HG03280 (cell line): ENCODE measurements around the gene KNDC1.

Experiments used
- ATAC-seq: cut with Tn5 transposase; IDR thresholded peaks from one replicate; pipeline ENCODE4 v1.9.1; 2021; ENCODE audit warnings: mild to moderate bottlenecking, moderate library complexity; ENCODE audit not compliant: unreplicated experiment

KNDC1 gene

DNA sequence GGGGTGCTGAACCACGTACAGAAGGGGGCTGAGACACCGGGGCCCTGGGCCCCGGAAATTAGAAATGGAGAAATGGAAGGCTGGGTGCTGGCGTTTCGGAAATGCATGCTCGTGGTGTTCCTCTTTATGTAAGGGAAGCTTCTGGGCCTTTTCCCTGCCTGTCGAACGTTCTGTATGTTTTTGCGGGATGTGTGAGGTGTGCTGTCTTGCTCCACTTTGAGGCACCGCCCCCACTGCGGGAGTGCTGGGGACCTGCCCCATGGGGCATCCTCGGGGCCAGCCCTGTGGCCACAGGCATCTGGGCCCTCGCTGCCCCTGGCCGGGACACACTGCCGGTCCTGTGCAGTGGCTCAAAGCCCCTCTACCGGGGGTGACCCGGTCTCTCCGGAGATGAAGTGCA is 75.9 kb downstream of the KNDC1 start:
- ATAC-seq, result no peak

DNA sequence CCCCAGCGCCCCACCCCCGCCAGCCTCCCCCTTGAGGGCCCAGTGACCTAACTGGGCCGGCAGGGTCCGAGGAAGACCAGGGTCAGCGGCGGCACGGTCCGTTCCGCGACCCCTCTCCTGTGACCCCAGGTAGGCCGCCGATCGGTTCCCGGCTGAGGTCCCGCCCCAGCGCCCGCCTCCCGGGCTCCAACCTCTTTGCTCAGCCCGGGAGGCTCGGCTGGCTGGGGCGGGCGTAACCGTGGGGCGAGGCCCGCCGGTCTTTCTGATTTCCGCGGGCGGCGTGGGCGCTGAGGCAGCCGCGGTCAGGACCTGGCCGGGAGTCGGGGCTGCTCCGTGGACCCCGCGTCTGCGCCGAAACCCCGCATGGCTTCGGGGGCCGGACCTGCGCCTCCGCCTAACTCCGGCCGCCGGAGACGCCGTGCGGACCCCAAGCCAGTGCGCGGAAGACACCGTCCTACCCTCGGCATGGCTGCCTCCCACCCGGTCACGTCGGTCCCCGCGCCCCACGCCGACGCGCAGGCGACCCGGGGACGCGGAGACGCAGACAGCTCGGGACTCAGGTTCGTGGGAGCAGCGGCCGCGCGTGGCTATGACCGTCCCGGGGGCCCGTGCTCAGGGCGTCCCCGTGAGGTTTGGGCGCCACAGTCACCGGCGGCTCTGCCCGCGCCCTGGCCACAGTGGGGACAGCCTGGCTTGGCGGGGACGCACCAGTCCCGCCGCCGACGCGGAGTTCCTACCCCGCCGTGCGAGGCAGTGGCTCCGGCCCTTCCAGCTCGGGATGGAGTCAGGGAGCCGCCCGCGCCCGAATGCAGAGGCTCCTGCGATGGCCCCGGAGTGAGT is 76.6 kb downstream of the KNDC1 start:
- no peak for ATAC-seq

DNA sequence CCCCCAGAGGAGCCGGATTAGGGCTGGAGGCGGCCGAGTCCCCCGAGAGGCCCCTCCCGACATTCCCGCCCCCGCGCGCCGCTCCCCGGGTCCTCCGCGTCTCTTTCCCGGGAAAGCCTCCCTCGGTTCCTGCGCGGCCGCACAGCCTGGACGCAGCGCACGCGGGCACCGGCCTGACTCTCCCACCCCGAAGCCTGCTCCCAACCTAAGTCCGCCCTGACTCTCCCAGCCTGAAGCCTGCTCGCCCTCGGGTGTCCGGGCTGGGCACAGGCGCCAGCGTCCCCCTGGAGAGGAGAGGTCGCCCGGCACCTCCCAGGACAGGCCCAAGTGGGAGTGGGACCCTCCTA is 77.2 kb downstream of the KNDC1 start:
- ATAC-seq, result no peak

DNA sequence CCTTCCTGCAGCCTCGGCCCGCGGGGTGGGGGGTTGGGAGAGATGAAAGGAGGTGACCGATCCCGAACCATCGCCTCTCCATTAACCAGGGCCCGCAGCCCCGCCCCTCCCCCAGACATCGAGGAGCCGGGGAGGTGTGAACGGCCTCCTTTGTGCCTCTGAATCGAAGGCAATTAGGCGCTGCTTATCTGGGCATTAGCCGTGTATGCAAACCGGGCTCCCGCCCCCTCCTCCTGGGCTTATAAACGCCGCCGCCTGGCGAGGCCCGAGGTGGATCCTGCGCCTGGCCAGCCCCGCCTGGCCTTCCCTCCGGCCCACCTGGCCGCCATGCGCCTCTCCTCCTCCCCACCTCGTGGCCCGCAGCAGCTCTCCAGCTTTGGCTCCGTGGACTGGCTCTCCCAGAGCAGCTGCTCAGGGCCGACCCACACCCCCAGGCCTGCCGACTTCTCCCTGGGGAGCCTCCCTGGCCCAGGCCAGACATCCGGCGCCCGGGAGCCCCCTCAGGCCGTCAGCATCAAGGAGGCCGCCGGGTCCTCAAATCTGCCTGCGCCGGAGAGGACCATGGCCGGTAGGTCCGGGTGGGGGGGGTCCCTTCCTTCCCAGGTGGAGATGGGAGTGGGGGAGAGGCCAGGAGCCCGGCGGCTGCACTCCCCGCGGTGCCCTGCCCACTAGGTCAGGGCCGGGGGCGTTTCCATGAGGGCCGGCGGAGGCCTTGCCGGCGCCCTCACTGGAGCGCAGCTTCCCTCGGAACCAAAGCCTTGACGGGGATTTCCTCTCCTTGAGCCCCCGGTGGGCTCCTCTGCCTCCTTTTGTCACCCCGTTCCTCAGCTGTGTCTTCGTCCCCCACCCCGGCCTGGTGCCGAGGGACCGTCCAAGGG is 77.8 kb downstream of the KNDC1 start, which contains the start of gene VENTX:
Gene VENTX, plus strand, starts transcription at position 268 of the 878 bp plus-strand sequence. Its CDS starts 60 bp downstream, at position 328.
- no peak for ATAC-seq

DNA sequence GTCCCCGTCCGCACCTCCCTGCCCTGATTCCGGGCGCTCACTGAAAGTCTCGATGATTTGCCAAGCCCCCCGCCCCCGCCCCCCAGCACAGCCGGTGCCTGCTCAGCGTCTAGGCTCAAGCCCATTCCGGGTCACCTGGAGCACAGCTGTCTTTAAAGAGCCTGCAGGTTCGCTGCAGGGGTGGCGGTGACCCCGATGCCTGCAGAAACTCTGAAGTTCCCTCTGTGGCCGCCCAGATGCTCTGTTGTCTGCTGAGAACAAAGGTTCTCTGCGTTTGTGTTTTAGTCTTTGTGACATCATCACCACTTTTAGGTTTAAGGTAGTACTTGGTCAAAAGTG is 78.4 kb downstream of the KNDC1 start:
- no peak for ATAC-seq

DNA sequence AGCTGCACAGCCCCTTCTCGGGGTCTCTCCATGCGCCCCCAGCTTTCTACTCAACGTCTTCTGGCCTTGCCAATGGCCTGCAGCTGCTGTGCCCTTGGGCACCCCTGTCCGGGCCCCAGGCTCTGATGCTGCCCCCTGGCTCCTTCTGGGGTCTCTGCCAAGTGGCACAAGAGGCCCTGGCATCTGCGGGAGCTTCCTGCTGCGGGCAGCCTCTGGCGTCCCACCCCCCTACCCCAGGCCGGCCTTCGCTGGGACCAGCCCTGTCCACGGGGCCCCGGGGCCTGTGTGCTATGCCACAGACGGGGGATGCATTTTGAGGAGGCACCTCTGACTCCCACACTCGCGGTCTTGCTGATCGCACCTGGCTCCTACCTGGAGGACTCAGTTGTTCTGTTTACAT is 80.0 kb downstream of the KNDC1 start:
- no peak for ATAC-seq

DNA sequence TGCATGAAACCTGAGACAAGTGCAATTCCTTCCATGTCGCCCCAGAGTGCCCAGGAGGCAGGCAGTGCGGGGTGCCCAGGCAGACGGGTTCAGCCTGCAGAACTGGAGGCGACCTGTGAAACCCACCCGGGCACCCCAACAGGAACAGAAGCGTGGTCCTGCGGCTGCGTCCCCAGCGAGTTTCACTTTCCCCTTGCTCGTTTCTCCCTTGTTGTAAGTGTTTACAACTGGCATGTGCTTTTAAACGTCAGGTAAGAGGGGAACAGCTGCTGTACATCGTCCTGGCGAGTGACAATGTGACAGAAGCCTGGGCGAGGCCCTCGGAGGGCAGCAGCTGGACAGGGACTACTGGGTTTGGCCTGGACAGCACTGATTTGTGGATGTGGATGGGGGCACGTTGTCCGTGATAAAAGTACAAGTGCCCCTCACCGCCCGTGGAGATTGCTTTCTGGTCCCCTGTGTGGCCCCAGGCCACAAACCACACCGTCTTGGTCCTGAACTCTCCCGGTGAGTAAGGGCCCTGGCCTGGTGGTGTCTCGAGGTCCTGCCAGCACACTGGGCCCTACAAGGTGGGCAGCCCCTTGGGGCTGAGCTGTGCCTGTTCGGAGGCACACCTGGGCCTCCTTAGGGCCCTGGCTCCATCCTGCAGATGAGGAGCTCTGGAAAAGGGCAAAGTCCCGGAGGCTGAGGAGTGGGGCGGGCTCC is 81.6 kb downstream of the KNDC1 start:
- no peak for ATAC-seq

DNA sequence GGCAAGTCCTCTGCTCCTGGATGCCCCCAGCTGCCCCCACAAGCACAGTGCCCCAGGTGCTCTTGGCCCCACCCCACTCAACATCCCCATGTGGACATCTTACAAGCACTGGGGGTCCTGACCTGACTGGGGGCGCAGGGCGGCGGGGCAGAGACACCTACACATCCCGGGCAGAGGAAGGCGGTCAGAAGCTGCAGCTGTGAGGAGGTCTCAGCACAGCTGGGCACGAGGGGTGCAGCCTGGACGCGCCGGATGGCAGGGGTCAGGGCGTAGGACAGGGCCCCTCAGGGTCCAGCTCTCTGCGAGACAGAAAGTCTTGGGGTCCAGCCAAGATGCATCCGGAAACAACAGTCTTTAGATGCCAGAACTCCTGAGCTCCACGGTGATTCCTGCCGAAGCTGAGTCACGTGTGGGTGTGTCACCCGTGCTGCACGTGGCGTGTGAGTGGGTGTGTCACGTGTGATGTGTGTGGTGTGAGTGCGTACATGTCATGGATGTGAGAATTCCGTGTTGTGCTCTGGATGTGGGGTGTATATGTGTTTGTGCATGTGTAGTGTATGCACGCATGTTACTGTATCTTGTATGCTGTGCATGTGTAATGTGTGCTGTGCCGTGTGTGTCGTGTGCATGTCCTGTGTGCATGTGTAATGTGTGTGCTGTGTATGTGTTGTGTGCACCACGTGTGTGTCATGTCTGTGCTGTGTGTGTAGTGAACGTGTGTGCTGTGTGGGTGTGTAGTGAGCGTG is 82.8 kb downstream of the KNDC1 start:
- ATAC-seq, result no peak

DNA sequence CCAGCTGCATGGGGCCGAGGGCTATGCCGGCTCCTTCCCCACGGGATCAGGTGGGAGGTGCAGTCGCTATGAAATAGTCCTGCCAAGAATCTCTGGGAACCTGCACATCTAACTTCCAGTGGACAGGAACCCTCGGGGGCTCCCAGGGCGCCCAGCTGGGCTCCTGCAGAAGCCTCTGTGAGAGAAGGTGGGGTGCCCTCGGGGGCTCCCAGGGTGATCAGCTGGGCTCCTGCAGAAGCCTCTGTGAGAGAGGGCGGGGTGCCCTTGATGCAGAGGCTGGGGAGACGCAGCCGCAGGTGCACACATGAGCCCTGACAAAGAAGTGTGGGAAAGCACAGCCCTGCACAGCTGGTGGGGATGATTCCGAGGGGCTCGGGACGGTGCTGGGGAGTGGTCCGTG is 83.6 kb downstream of the KNDC1 start:
- no peak for ATAC-seq

DNA sequence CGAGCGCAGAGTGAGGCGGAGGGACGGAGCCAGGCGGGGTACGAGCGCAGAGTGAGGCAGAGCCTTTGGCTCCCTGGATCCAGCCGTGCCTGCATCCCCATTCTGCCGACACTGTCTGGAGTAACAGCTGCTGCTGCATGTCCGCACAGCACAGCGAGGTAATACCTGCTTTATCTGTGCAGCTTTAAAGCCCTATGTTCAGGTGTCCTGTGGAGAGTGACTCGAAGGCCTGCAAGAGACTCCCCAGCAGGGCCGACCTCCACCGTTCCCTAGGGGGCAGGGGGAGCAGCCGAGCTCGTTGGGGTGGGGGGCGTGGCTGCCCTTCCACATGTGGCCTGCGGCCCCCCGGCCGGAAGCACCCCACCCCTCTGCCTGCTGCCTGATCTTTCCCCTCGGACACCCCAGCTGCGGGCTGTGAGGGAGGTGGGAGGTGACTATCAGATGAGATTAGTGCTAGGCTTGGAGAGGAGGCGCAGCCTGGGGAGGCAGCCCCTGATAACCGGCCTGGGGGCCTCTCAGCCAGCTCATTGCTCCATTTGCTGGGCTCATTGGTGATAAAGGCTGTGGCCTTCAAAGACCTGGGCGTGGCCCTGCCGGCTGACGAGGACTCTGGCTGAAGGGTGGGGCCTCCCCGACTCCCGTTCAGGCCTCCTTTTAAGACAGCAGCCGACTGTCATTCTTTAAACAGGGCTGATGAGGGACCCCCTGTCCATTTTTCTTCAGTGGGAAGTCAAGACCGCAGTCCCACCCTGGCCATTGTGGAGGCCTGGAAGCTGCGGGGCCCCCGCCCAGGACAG is 85.6 kb downstream of the KNDC1 start:
- no peak for ATAC-seq

DNA sequence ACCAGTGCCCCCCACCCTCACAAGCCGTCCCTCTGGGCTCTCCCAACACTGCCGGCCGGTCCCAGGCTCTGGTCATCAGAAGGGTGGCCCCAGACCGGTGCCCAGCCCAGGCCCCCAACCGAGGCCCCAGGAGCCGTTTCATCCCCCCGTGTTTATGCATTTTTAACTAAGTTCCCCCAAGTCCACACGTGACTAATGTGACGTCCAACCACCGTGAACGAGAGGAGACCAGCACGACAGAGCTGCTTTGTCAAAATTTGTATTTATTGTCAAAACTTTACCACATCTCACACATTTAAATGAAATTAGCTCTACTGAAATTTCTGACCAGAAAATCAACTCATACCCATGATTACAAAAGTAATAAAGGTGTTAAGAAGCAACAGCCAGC is 86.2 kb downstream of the KNDC1 start:
- ATAC-seq, result no peak

DNA sequence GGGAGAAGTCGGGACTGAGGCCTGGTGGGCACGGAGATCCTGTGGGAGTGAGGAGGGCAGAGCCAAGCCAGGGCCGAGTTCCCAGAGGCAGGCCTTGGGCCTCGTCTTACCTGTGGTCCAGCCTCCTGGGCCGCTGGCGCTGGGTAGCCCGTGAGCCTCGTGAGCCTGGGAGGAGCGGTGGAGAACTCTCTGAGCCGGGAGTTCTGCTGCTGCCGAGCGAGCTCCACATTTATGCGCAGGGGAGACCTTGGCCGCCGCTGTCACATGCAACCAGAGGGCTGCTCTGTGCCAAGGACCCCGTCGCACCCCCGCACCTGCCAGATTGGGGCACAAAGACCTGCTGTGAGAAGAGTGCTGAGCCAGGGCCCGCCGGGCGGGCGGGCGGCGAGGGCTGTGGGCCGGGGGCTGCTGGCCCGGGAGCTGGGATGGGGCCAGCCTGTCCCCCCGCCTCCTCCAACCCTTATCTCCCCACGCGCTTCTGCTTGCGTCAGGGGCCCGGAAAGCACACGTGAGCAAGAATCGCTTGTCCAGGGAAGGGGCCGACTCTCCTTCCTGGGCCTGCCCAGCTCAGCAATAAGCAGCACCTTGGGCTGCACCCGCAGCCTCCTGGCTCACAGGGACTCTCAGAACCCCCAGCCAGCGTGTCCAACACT is 87.8 kb downstream of the KNDC1 start:
- ATAC-seq, result no peak

DNA sequence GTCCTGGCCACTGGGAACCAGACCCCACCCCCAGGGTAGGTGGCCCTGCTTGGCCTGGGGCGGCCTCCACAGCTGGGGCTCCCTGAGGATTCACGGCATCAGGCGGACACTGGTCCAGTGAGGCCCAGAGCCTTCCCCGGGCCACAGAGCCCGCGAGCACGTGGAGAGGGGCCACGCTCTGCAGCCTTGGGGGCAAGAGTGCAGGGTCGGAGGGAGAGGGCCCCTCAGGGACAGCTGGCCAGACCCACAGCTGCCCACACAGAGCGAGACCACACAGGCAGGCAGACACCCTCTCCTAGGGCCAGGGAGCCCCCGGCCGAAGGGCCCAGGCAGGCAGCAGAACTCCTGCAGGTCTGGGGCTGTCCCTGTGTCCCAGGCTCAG is 88.3 kb downstream of the KNDC1 start:
- no peak for ATAC-seq

DNA sequence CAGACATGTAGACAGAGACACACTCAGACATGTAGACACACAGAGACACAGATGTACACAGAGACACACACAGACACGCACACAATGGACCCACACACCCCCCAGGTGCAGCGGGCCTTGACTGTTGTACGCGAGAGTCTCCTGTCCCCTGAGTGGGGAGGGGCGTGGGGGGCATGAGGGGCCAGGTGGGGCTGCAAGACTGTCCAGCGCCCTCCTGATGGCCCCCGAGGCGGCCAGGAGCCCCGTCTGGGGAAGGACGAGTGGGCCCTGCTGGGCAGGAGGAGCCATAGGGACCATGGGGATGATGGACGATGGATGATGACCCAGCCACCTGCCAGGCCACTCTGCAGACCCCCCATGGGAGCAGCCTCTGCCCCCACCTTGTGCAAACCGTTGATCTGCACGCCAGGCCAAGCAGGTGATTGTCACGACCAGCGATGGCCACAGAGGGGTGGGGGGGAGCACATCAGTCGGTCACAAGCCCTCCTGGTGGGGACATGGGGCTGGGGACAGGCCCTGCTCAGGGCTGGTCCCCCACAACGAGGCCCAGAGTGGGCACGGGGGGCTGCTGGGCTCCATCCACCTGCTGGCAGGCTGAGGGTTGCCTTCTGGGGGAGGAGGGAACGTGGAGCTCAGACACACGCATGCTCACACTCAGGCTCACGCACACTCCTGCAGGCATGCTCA is 89.2 kb downstream of the KNDC1 start:
- no peak for ATAC-seq

DNA sequence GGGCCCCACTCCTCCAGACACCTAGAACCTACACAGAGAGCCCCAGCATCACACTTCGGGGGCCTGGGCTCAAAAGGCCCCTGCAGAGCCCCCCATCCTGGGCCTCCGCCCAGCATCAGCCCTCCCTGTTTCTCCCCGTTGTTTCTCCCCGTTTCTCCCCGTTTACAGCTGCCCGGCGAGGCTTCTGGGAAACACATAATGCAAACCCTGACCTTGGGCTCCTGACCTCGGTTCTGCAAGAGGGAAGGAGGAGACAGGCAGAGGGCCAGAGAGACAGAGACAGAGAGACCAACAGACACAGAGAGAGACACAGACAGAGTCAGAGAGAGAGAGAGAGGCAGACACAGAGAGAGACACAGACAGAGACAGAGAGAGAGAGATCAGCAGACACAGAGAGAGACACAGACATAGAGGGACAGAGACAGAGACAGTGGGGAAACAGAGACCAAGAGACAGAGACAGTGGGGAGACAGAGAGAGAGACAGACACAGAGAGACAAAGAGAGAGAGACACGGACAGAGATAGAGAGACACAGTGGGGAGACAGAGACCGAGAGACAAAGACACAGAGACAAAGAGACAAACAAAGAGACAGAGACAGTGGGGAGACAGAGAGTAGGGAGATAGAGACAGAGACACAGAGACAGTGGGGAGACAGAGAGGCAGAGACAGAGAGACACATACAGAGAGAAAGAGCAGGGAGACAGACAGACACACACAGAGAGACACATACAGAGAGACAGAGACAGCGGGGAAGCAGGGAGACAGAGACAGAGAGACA is 90.1 kb downstream of the KNDC1 start:
- ATAC-seq, result no peak

DNA sequence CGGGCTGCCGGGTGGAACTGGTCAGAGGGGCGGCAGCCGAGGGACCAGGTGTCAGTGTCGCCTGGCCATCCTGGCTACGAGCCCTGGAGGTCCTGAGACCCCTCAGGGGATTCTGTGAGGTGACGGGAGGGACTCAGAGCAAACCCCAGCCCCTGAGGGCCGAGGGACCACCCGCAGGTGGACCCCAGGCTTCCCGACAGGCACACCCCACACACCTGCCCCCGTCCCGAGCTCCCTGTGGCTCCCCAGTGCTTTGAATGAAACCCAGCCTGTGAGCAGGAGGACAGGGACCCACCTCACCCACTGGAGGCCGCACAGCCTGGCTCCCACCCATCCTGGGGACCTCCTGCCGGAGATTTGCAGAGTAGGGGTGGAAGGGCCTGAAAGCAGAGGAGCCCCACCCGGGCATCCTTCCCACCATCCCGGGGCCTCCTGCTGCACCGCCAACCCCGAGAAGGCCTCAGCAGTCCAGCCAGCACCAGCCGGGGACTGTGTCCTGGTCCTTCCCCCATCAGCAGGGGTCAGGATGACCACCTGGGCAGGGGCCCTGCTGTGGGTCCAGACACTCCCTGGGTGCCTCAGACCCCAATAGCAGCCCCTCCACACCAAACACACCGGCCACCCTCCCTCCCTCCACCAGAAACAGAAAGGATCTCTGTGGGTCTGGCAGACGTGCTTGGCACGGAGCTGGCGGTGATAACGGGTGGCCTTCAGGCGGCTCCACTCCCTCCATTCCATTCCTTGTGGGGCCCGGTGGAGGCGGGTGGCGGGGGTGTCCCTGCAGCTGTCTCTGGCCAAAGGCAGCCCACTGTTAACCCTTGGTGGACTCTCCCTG is 91.6 kb downstream of the KNDC1 start:
- no peak for ATAC-seq

DNA sequence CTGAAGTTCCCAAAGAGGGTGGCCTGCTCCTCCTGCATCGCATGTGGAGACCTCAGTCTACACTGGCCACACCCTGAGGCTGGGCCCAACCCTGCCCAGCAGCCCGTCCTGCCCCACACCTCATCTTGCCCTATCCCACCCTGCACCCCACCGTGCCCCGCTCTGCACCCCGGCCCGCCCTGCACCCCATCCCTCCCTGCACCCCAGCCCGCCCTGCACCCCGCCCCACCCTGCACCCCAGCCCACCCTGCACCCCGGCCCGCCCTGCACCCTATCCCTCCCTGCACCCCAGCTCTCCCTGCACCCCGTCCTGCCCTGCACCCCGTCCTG is 92.2 kb downstream of the KNDC1 start:
- no peak for ATAC-seq
